ENCODE measurements around the gene PRM2.

GRCh38 chr16:11234884-11235702 lies 41.2 kb downstream of the PRM2 start:
- TF ChIP-seq CTCF (IDR thresholded peaks at IDR 0.05) (no peak), POLR2A (IDR thresholded peaks at IDR 0.05) (no peak)
